AG04450 (cell line): ENCODE results near the gene SAMD10. TPM values are rescaled to one million over a fixed set of nuclear protein-coding genes. Genes with fewer than 3 reads are reported as not detected.

Experiments
- CTCF ChIA-PET: fragments of 300-600, 350-600 bp; formaldehyde crosslinking; extraction: SDS; loops from one replicate; lab custom pipeline; 2022; ENCODE audit warnings: antibody characterized with exemption, inconsistent platforms; lab: Charles Lee
- POLR2A ChIA-PET: fragments of 350-600 bp; formaldehyde crosslinking; extraction: SDS; loops from one replicate; lab custom pipeline; 2021; ENCODE audit warnings: antibody characterized with exemption, inconsistent platforms; lab: Yijun Ruan, JAX
- DNase-seq: peaks from one replicate; pipeline ENCODE4 v3.0.0-alpha.2; 2011; ENCODE audit warnings: low read depth, low spot score
- H3K27ac ChIP-seq: one replicate; pipeline ENCODE4 v1.5.1; 2012; ENCODE audit warnings: low read depth, low read length, control low read depth
- H3K27me3 ChIP-seq: one replicate; pipeline ENCODE4 v1.6.0; 2012; ENCODE audit warnings: low read length; ENCODE audit not compliant: control insufficient read depth, insufficient read depth
- H3K4me3 ChIP-seq: 2 replicates; pipeline ENCODE4 v1.5.1; 2011; ENCODE audit warnings: mild to moderate bottlenecking, low read depth, low read length, control low read depth
- H3K9me3 ChIP-seq: 2 replicates; pipeline ENCODE4 v1.5.1; 2012; ENCODE audit warnings: low read length; ENCODE audit not compliant: control insufficient read depth, insufficient read depth
- polyA plus RNA-seq: library from polyadenylated mRNA; depleted of rRNA; stranded (reverse); fragments of >200 nt; gene quantifications from 2 replicates; pipeline ENCODE4 v1.2.3, GENCODE V29; 2011
- TF ChIP-seq, protein P1 (sequence below): IDR thresholded peaks from 2 replicates; pipeline ENCODE4 v1.5.1; 2011; ENCODE audit warnings: low read depth, low read length, control low read depth, inconsistent platforms

SAMD10 gene
- polyA plus RNA-seq, 1 experiment = 1.3 TPM

DNA sequence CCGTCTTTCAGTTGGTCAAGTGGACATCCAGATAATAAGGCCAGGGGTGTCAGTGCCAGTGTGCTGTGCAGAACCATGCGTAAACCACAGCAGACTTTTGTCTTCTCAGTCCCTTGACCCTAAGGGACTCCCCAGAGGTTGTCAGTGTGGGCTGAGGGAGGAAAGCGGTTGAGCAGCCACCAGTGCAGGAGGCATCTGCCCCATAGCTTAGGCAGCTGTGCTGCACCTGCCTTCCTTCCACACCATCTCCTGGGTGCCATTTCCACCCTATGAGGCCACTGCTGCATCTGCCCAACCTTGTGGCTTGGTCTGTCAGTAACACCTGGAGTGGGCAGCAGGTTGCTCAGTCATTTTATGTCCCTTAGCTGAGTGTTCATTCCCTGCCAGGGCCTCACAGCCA, 27.5 kb upstream of the SAMD10 start:
- CTCF ChIA-PET = interaction anchor here (1.6 kb wide), 1 partner anchor 26 kb away, joined by 4 read pairs; the partner anchor contains the start of gene PRPF6
- TF ChIP-seq, protein P1, sequence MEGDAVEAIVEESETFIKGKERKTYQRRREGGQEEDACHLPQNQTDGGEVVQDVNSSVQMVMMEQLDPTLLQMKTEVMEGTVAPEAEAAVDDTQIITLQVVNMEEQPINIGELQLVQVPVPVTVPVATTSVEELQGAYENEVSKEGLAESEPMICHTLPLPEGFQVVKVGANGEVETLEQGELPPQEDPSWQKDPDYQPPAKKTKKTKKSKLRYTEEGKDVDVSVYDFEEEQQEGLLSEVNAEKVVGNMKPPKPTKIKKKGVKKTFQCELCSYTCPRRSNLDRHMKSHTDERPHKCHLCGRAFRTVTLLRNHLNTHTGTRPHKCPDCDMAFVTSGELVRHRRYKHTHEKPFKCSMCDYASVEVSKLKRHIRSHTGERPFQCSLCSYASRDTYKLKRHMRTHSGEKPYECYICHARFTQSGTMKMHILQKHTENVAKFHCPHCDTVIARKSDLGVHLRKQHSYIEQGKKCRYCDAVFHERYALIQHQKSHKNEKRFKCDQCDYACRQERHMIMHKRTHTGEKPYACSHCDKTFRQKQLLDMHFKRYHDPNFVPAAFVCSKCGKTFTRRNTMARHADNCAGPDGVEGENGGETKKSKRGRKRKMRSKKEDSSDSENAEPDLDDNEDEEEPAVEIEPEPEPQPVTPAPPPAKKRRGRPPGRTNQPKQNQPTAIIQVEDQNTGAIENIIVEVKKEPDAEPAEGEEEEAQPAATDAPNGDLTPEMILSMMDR = no peak
- POLR2A ChIA-PET = no interaction called here
- DNase-seq = no peak
- no peak overlapping the region for H3K27ac ChIP-seq
- H3K9me3 ChIP-seq = peaks cover 10% of the 10 kb centered on the region
- H3K4me3 ChIP-seq = no peak overlapping the region
- no peaks in the 10 kb centered on the region for H3K27me3 ChIP-seq

DNA sequence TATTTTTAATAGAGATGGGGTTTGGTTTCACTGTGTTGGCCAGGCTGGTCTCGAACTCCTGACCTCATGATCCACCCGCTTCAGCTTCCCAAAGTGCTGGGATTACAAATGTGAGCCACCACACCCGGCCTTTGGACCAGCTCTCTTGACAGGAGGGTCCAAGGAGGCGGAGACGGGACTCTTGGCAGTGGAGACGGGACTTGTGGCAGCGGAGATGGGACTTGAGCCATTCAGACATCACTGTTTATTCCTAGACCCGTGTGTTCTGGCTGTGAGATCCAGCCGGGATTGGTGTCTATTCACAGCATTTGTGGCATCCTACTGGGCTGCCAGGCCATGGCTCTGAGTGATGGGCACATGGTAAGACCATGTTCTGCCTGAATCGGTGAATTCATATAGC, 27.0 kb upstream of the SAMD10 start:
- POLR2A ChIA-PET = no interaction called here
- CTCF ChIA-PET = interaction anchor here (1.6 kb wide), 1 partner anchor 26 kb away, joined by 4 read pairs; the partner anchor contains the start of gene PRPF6
- TF ChIP-seq, protein P1 = no peak

DNA sequence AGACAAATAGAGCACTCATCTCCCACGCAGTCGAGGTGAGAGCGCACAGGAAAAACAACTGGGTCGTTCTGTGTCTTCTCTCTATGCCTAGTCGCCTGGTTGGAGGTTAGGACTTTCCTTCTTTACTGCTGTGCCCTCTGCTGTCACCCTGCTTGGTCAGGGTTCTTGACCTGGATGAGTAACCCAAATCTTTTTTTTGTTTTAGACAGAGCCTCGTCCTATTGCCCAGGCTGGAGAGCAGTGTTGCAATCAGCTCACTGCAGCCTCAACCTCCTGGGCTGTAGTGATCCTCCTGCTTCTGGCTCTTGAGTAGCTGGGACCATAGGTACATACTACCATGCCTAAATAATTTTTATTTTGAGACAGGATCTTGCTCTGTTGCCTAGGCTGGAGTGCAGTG, 26.0 kb upstream of the SAMD10 start:
- CTCF ChIA-PET = interaction anchor here (1.6 kb wide), 1 partner anchor 25 kb away, joined by 3 read pairs; no protein-coding TSS in a partner anchor

More for the DNA sequence above, 27.0 kb upstream of the SAMD10 start:
- no peak for DNase-seq
- Histone ChIP-seq H3K4me3 (no peak overlapping the region), H3K9me3 (peaks cover 10% of the 10 kb centered on the region), H3K27me3 (no peaks in the 10 kb centered on the region), H3K27ac (no peak overlapping the region)

DNA sequence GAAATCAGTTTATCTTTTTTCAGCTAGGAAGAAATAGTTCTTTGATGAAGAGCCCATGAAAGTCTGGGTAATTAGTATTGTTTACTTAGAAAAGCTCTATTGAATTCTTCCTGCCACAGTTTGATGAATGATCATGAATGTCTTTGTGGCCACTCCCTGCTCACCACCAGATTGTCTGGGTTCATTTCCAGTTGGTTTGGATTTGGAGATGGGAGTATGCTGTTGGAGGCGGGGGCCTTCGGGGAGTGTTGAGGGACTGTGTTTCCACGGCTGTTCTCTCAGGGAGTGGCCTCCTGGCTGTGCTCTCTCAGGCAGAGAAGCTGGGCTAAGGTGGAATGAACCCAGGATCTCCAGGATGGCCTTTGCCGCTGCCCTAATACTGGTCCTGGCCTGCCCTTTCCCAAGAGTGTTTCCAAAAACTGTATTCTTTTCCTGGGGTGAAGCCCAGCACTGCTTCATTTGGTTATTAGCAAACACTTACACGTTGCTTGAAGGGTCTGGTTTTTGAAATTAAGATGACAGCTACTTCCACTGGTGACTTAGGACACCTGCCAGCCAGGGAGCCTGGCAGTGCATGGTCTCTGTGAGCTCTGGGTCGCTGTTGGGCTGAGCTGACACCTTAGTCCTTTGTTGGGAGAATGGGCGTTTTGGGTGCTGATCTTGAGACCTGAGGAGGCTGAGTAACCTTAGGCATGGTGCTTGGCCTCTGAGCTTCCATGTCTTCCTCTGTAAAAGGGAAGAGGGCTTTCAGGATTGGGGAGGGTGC, 24.7 kb upstream of the SAMD10 start:
- CTCF ChIA-PET = interaction anchor here (1.6 kb wide), 1 partner anchor 24 kb away, joined by 3 read pairs; no protein-coding TSS in a partner anchor
- no peaks in the 10 kb centered on the region for H3K27me3 ChIP-seq
- POLR2A ChIA-PET = no interaction called here
- H3K9me3 ChIP-seq = peaks cover 10% of the 10 kb centered on the region
- H3K4me3 ChIP-seq = no peak overlapping the region
- no peak overlapping the region for H3K27ac ChIP-seq
- TF ChIP-seq, protein P1 = no peak
- no peak for DNase-seq

More for the DNA sequence above, 26.0 kb upstream of the SAMD10 start:
- TF ChIP-seq, protein P1 = no peak
- Histone ChIP-seq H3K4me3 (no peak overlapping the region), H3K27me3 (no peaks in the 10 kb centered on the region), H3K27ac (no peak overlapping the region), H3K9me3 (peaks cover 10% of the 10 kb centered on the region)
- POLR2A ChIA-PET = no interaction called here
- DNase-seq = no peak

DNA sequence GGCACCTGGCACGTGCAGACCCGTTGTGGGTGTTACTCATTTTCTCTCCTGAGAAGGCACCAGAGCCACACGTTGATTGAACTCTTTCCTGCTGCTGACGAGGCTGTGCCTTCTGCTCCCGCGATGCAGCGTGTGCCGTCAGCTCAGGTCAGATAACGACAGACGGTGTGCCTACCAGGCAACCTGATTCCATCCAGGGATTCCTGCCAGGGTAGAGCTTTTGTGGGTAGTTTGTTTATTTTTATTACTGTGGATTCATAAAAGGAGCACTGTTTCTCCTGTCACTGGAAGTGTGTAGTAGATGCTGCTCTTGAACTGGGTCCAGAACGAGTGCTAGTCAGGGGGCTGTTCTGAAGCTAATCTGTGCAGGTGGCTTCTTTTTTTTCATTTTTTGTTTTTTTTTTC, 22.2 kb upstream of the SAMD10 start:
- ChIA-PET POLR2A (no interaction called here), CTCF (no interaction called here)
- no peaks in the 10 kb centered on the region for H3K9me3 ChIP-seq
- TF ChIP-seq, protein P1 = no peak
- no peak overlapping the region for H3K4me3 ChIP-seq
- no peak for DNase-seq
- no peaks in the 10 kb centered on the region for H3K27me3 ChIP-seq
- no peak overlapping the region for H3K27ac ChIP-seq
